HCT116 (cell line): ENCODE results near the gene SMIM35. TPM values are rescaled to one million over a fixed set of nuclear protein-coding genes. Genes with fewer than 3 reads are reported as not detected.

ENCODE experiments used
- ATAC-seq: fragments of 200-7000 bp; cut with Tn5 transposase; 2 replicates; pipeline ENCODE4 v1.9.1; 2020; ENCODE audit warnings: mild to moderate bottlenecking, moderate library complexity
- BruUV-seq: library from RNA; stranded (reverse); fragments of 400-500 nt; replicated peaks from 2 replicates; lab custom pipeline; 2021; lab: Mats Ljungman, UMichigan
- CTCF ChIA-PET: fragments of 300-600 bp; sonication (Branson Sonifier 250); formaldehyde crosslinking; loops from one replicate; lab custom pipeline; 2021; ENCODE audit warnings: antibody characterized with exemption; lab: Charles Lee
- POLR2A ChIA-PET: fragments of 300-600, 350-600 bp; sonication (Branson Sonifier 250); formaldehyde crosslinking; loops from one replicate; lab custom pipeline; 2021; ENCODE audit warnings: antibody characterized with exemption; lab: Charles Lee
- RAD21 ChIA-PET, 2 experiments: fragments of 300-600 bp; sonication (Branson Sonifier 250); formaldehyde crosslinking; loops; one replicate each; lab custom pipeline; 2023; ENCODE audit warnings: low total read pairs in 2 of 2; ENCODE audit not compliant: uncharacterized antibody in 2 of 2, unreplicated experiment in 2 of 2, low non-redundant PET in 1 of 2; lab: Charles Lee
- DNase-seq: peaks from one replicate; pipeline ENCODE4 v3.0.0-alpha.2; 2010; ENCODE audit warnings: low read depth, low spot score
- H2AFZ ChIP-seq: fragments of 200-600 bp; shearing (Covaris generic), sonication (generic); 2 replicates; pipeline ENCODE4 v1.6.1; 2017; ENCODE audit warnings: low read depth, mixed run types, mixed read lengths, antibody characterized with exemption, low read length; ENCODE audit not compliant: poor library complexity, severe bottlenecking
- H3K27ac ChIP-seq: 2 replicates; pipeline ENCODE4 v1.5.1; 2012; ENCODE audit warnings: low read depth, low read length
- H3K27me3 ChIP-seq: fragments of 200-600 bp; sonication (generic); 2 replicates; pipeline ENCODE4 v1.6.1; 2016; ENCODE audit warnings: mixed run types, low read length, mixed read lengths; ENCODE audit not compliant: insufficient read depth
- H3K36me3 ChIP-seq, 2 experiments: fragments of 200-500 bp in 1 of 2; fragments of 200-600 bp in 1 of 2; sonication (Bioruptor generic) in 1 of 2; sonication (generic) in 1 of 2; 2 replicates each; pipeline versions ENCODE4 v1.5.1 to v1.6.1; 2014 to 2016; ENCODE audit warnings: low read length in 2 of 2, inconsistent platforms in 1 of 2, mixed read lengths in 1 of 2, mixed run types in 1 of 2; ENCODE audit not compliant: insufficient read depth in 2 of 2, control insufficient read depth in 1 of 2
- H3K4me1 ChIP-seq, 2 experiments: fragments of 200-600 bp in 1 of 2; sonication (generic) in 1 of 2; 2 replicates each; pipeline versions ENCODE4 v1.5.1 to v1.6.1; 2012 to 2017; ENCODE audit warnings: low read length in 2 of 2, inconsistent platforms in 1 of 2, mild to moderate bottlenecking in 1 of 2, mixed read lengths in 1 of 2, mixed run types in 1 of 2, moderate library complexity in 1 of 2; ENCODE audit not compliant: insufficient read depth in 2 of 2, control insufficient read depth in 1 of 2
- H3K4me2 ChIP-seq: fragments of 200-600 bp; sonication (generic); 2 replicates; pipeline ENCODE4 v1.6.1; 2017; ENCODE audit warnings: mixed run types, low read length, mixed read lengths
- H3K4me3 ChIP-seq, 2 experiments: fragments of 200-600 bp in 1 of 2; sonication (generic) in 1 of 2; replicated peaks in 1 of 2; 2 replicates each; pipeline ENCODE4 v1.5.1; 2011 to 2016; ENCODE audit warnings: low read length in 2 of 2, control low read depth in 1 of 2, low read depth in 1 of 2, mild to moderate bottlenecking in 1 of 2, mixed read lengths in 1 of 2, mixed run types in 1 of 2
- H3K79me2 ChIP-seq: fragments of 200-600 bp; sonication (generic); 2 replicates; pipeline ENCODE4 v1.6.1; 2017; ENCODE audit warnings: mild to moderate bottlenecking, mixed run types, low read length, moderate library complexity, mixed read lengths; ENCODE audit not compliant: insufficient read depth
- H3K9ac ChIP-seq: fragments of 200-600 bp; sonication (generic); 2 replicates; pipeline ENCODE4 v1.6.1; 2016; ENCODE audit warnings: low read length, mixed read lengths
- H3K9me2 ChIP-seq: fragments of 200-600 bp; sonication (generic), shearing (Covaris generic); 2 replicates; pipeline ENCODE4 v1.6.1; 2017; ENCODE audit warnings: mixed run types, mild to moderate bottlenecking, moderate library complexity; ENCODE audit not compliant: insufficient read depth
- H3K9me3 ChIP-seq, 2 experiments: fragments of 200-500 bp in 1 of 2; fragments of 200-600 bp in 1 of 2; sonication (Bioruptor generic) in 1 of 2; sonication (generic) in 1 of 2; 2 replicates each; pipeline ENCODE4 v1.6.1; 2014 to 2017; ENCODE audit warnings: low read length in 2 of 2, mixed read lengths in 2 of 2, inconsistent platforms in 1 of 2, low read depth in 1 of 2, mild to moderate bottlenecking in 1 of 2, mixed run types in 1 of 2, moderate library complexity in 1 of 2; ENCODE audit not compliant: control insufficient read depth in 1 of 2, insufficient read depth in 1 of 2
- H4K20me1 ChIP-seq: fragments of 200-600 bp; sonication (generic), shearing (Covaris generic); 2 replicates; pipeline ENCODE4 v1.6.1; 2017; ENCODE audit warnings: mixed run types, mild to moderate bottlenecking, moderate library complexity; ENCODE audit not compliant: insufficient read depth
- ATF3 ChIP-seq: IDR thresholded peaks from 2 replicates; pipeline ENCODE4 v1.6.1; 2012
- CBX3 ChIP-seq: IDR thresholded peaks from 2 replicates; pipeline ENCODE4 v1.6.1; 2012; ENCODE audit warnings: low read depth
- ELF1 ChIP-seq: IDR thresholded peaks from 2 replicates; pipeline ENCODE4 v1.6.1; 2012; ENCODE audit warnings: low read depth, borderline replicate concordance
- EZH2 ChIP-seq: fragments of 200-600 bp; sonication (generic); IDR thresholded peaks from 2 replicates; pipeline ENCODE4 v1.6.1; 2017; ENCODE audit warnings: antibody characterized with exemption, mixed run types
- EZH2phosphoT487 ChIP-seq: fragments of 200-600 bp; IDR thresholded peaks from 2 replicates; pipeline ENCODE4 v1.6.1; 2018; ENCODE audit warnings: antibody characterized with exemption, borderline replicate concordance
- FOSL1 ChIP-seq: IDR thresholded peaks from 2 replicates; pipeline ENCODE4 v1.6.1; 2012; ENCODE audit warnings: low read depth
- JUND ChIP-seq: IDR thresholded peaks from 2 replicates; pipeline ENCODE4 v1.6.1; 2012
- MAX ChIP-seq: IDR thresholded peaks from 2 replicates; pipeline ENCODE4 v1.6.1; 2012
- POLR2AphosphoS5 ChIP-seq: IDR thresholded peaks from 2 replicates; pipeline ENCODE4 v1.6.1; 2011; ENCODE audit warnings: mild to moderate bottlenecking, low read depth, low read length, moderate library complexity
- RAD21 ChIP-seq: IDR thresholded peaks from 2 replicates; pipeline ENCODE4 v1.6.1; 2012; ENCODE audit warnings: low read depth, mild to moderate bottlenecking
- REST ChIP-seq: IDR thresholded peaks from 2 replicates; pipeline ENCODE4 v1.6.1; 2012; ENCODE audit warnings: low read depth
- SIN3A ChIP-seq: IDR thresholded peaks from 2 replicates; pipeline ENCODE4 v1.6.1; 2012; ENCODE audit warnings: low read depth
- YY1 ChIP-seq: IDR thresholded peaks from 2 replicates; pipeline ENCODE4 v1.6.1; 2011; ENCODE audit warnings: low read length, low read depth, moderate library complexity, mild to moderate bottlenecking; ENCODE audit not compliant: insufficient replicate concordance; ENCODE audit errors: extremely low read depth
- ZFX ChIP-seq: fragments of 450-650 bp; IDR thresholded peaks from 2 replicates; pipeline ENCODE4 v1.6.1; 2017
- ZNF274 ChIP-seq: fragments of 200-500 bp; sonication (Bioruptor generic); IDR thresholded peaks from 2 replicates; pipeline ENCODE4 v1.6.1; 2014; ENCODE audit warnings: mild to moderate bottlenecking, low read depth, low read length, inconsistent platforms
- intact Hi-C: fragments of 100-400 bp; cut with micrococcal nuclease; formaldehyde crosslinking; loops from 2 replicates; pipeline ENCODE4 v1.10.0; 2022
- total RNA-seq: library from RNA; stranded (reverse); gene quantifications from one replicate; pipeline ENCODE4 v1.2.1, GENCODE V29; 2021; ENCODE audit not compliant: unreplicated experiment

Gene SMIM35
- total RNA-seq, 1 experiment from 2014 or later: not detected

GRCh38 chr11:118087931-118088330 lies 1.2 kb upstream of the SMIM35 start:
- ChIA-PET CTCF (no interaction called here), POLR2A (no interaction called here), RAD21 (no interaction called here)
- DNase-seq (no peak), ATAC-seq (no peak)
- Histone ChIP-seq H4K20me1 (no peaks in the 10 kb centered on the region), H3K36me3 (no peaks in the 10 kb centered on the region), H3K27ac (no peak overlapping the region), H3K4me3 (no peak overlapping the region), H3K9me2 (no peaks in the 10 kb centered on the region), H2AFZ (no peak overlapping the region), H3K9me3 (no peaks in the 10 kb centered on the region; a peak in 1 of 4 replicates), H3K27me3 (peaks cover 3% of the 10 kb centered on the region; the same call in 1 of the 2 replicates), H3K79me2 (no peaks in the 10 kb centered on the region), H3K4me2 (no peak overlapping the region), H3K4me1 (no peaks in the 10 kb centered on the region; a peak in 1 of 4 replicates), H3K9ac (no peak overlapping the region)
- TF ChIP-seq ZFX: no peak
- TF ChIP-seq ATF3: no peak
- no peak for TF ChIP-seq SIN3A
- no peak for TF ChIP-seq JUND
- no peak for TF ChIP-seq YY1
- no peak for TF ChIP-seq POLR2AphosphoS5
- no peak for TF ChIP-seq REST
- TF ChIP-seq EZH2: no peak
- TF ChIP-seq ELF1: no peak
- no peak for TF ChIP-seq FOSL1
- TF ChIP-seq ZNF274: no peak
- TF ChIP-seq EZH2phosphoT487: no peak
- TF ChIP-seq CBX3: no peak
- TF ChIP-seq RAD21: no peak
- no peak for TF ChIP-seq MAX
- no TSS peak for BruUV-seq
- intact Hi-C loops: no loop called here
